Neural cell (in vitro differentiated cells): ENCODE data around the gene DNAJB6. TPM values are rescaled to one million over a fixed set of nuclear protein-coding genes. Genes with fewer than 3 reads are reported as not detected.
"Not testable (repeated sequence)": the region's sequence is repeated elsewhere in the genome, so short reads cannot be mapped to it uniquely, and the experiment has no call there.

Source experiments
- H2AFZ ChIP-seq: fragments of 200-600, 300-800 bp; sonication (generic), shearing (Covaris generic); 2 replicates; pipeline ENCODE4 v1.6.0; 2014; ENCODE audit warnings: low read depth, mild to moderate bottlenecking, antibody characterized with exemption, low read length, moderate library complexity
- H3F3A ChIP-seq: fragments of 200-600 bp; shearing (Covaris generic); 2 replicates; pipeline ENCODE4 v1.6.1; 2016; ENCODE audit warnings: mild to moderate bottlenecking, moderate library complexity, mixed read lengths, antibody characterized with exemption, low read length; ENCODE audit not compliant: insufficient read depth, poor library complexity, severe bottlenecking
- H3K27ac ChIP-seq: fragments of 200-600, 300-800 bp; sonication (generic), shearing (Covaris generic); 2 replicates; pipeline ENCODE4 v1.5.1; 2014; ENCODE audit warnings: mild to moderate bottlenecking, low read length, moderate library complexity
- H3K27me3 ChIP-seq: fragments of 300-800, 200-600 bp; sonication (generic), shearing (Covaris generic); 2 replicates; pipeline ENCODE4 v1.6.0; 2014; ENCODE audit warnings: mild to moderate bottlenecking, low read depth, low read length, moderate library complexity; ENCODE audit not compliant: insufficient read depth
- H3K36me3 ChIP-seq: fragments of 300-800, 200-600 bp; sonication (generic), shearing (Covaris generic); 2 replicates; pipeline ENCODE4 v1.5.1; 2014; ENCODE audit warnings: mild to moderate bottlenecking, antibody characterized with exemption, low read length, moderate library complexity; ENCODE audit not compliant: insufficient read depth
- H3K4me2 ChIP-seq: fragments of 300-800, 200-600 bp; sonication (generic), shearing (Covaris generic); 2 replicates; pipeline ENCODE4 v1.6.0; 2014; ENCODE audit warnings: mild to moderate bottlenecking, low read length
- H3K4me3 ChIP-seq: fragments of 300-800, 200-600 bp; sonication (generic), shearing (Covaris generic); 2 replicates; pipeline ENCODE4 v1.5.1; 2014; ENCODE audit warnings: mild to moderate bottlenecking, low read length, moderate library complexity
- H3K79me2 ChIP-seq: fragments of 200-600 bp; shearing (Covaris generic); replicated peaks from 2 replicates; pipeline ENCODE4 v1.6.0; 2014; ENCODE audit warnings: mild to moderate bottlenecking, low read length, moderate library complexity; ENCODE audit not compliant: insufficient read depth
- H3K9ac ChIP-seq: fragments of 300-800, 200-600 bp; sonication (generic), shearing (Covaris generic); 2 replicates; pipeline ENCODE4 v1.6.1; 2016; ENCODE audit warnings: mild to moderate bottlenecking, low read length, mixed read lengths
- H3K9me2 ChIP-seq: fragments of 200-600 bp; shearing (Covaris generic); 2 replicates; pipeline ENCODE4 v1.6.1; 2016; ENCODE audit warnings: mild to moderate bottlenecking, low read length, mixed read lengths; ENCODE audit not compliant: insufficient read depth
- H3K9me3 ChIP-seq: fragments of 200-600, 300-800 bp; sonication (generic), shearing (Covaris generic); 2 replicates; pipeline ENCODE4 v1.6.1; 2016; ENCODE audit warnings: mild to moderate bottlenecking, mixed run types, low read length, moderate library complexity, mixed read lengths
- H4K20me1 ChIP-seq: fragments of 200-600 bp; shearing (Covaris generic); 2 replicates; pipeline ENCODE4 v1.6.1; 2016; ENCODE audit warnings: mild to moderate bottlenecking, mixed run types; ENCODE audit not compliant: insufficient read depth
- EP300 ChIP-seq: fragments of 450-650 bp; conservative IDR thresholded peaks from 2 replicates; pipeline ENCODE4 v1.6.1; 2014; ENCODE audit warnings: antibody characterized with exemption, mild to moderate bottlenecking, moderate library complexity; ENCODE audit not compliant: poor library complexity, severe bottlenecking
- EZH2 ChIP-seq: fragments of 200-600, 300-800 bp; shearing (Covaris generic), sonication (generic); IDR thresholded peaks from 2 replicates; pipeline ENCODE4 v1.6.1; 2014; ENCODE audit warnings: antibody characterized with exemption, low read length, borderline replicate concordance, mild to moderate bottlenecking; ENCODE audit not compliant: insufficient read depth, poor library complexity, severe bottlenecking
- MXI1 ChIP-seq: fragments of 450-650 bp; conservative IDR thresholded peaks from 2 replicates; pipeline ENCODE4 v1.6.1; 2014; ENCODE audit warnings: antibody characterized with exemption, mild to moderate bottlenecking; ENCODE audit not compliant: poor library complexity, severe bottlenecking
- POLR2AphosphoS5 ChIP-seq: IDR thresholded peaks from 2 replicates; pipeline ENCODE4 v1.6.1; 2012
- RAD21 ChIP-seq: fragments of 450-650 bp; conservative IDR thresholded peaks from 2 replicates; pipeline ENCODE4 v1.6.1; 2014; ENCODE audit warnings: antibody characterized with exemption, mild to moderate bottlenecking, moderate library complexity
- SMC3 ChIP-seq: fragments of 450-650 bp; conservative IDR thresholded peaks from 2 replicates; pipeline ENCODE4 v1.6.1; 2014; ENCODE audit warnings: antibody characterized with exemption, mild to moderate bottlenecking, moderate library complexity; ENCODE audit not compliant: poor library complexity
- TAF1 ChIP-seq: IDR thresholded peaks from 2 replicates; pipeline ENCODE4 v1.6.1; 2012; ENCODE audit warnings: low read depth
- polyA plus RNA-seq: library from polyadenylated mRNA; depleted of rRNA; stranded (reverse); fragments of >200 nt; gene quantifications from 2 replicates; pipeline ENCODE4 v1.2.3, GENCODE V29; 2014
- TF ChIP-seq, protein P1 (sequence below): IDR thresholded peaks from 2 replicates; pipeline ENCODE4 v1.6.1; 2012; ENCODE audit warnings: borderline replicate concordance
- TF ChIP-seq, protein P2 (sequence below): fragments of 450-650 bp; IDR thresholded peaks from 2 replicates; pipeline ENCODE4 v1.5.1; 2014; ENCODE audit warnings: antibody characterized with exemption, mild to moderate bottlenecking, moderate library complexity; ENCODE audit not compliant: poor library complexity, severe bottlenecking

DNAJB6 gene
- polyA plus RNA-seq, 1 donor from 2014 or later = 427 TPM

DNA sequence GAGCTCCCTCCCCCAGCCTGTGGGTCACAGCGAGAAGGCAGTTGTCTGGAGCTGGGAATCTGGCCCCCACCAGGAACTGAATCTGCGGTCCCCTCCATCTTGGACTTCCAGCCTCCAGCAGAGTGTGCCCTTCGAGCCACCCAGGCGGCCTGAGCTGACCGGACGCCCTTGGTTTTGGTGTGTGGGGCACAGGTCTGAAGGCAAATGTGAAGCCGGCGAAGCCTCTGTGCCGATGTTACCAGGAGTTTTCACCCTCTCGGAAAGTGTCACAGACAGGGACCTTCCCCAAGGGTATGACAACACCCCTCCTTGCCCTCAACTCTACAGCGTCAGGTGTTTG lies 109.1 kb downstream of the DNAJB6 start:
- H3K79me2 ChIP-seq = no peaks in the 10 kb centered on the region
- no peak for TF ChIP-seq RAD21
- no peak for TF ChIP-seq SMC3
- no peak for TF ChIP-seq EP300
- TF ChIP-seq POLR2AphosphoS5 = no peak
- TF ChIP-seq, protein P1, sequence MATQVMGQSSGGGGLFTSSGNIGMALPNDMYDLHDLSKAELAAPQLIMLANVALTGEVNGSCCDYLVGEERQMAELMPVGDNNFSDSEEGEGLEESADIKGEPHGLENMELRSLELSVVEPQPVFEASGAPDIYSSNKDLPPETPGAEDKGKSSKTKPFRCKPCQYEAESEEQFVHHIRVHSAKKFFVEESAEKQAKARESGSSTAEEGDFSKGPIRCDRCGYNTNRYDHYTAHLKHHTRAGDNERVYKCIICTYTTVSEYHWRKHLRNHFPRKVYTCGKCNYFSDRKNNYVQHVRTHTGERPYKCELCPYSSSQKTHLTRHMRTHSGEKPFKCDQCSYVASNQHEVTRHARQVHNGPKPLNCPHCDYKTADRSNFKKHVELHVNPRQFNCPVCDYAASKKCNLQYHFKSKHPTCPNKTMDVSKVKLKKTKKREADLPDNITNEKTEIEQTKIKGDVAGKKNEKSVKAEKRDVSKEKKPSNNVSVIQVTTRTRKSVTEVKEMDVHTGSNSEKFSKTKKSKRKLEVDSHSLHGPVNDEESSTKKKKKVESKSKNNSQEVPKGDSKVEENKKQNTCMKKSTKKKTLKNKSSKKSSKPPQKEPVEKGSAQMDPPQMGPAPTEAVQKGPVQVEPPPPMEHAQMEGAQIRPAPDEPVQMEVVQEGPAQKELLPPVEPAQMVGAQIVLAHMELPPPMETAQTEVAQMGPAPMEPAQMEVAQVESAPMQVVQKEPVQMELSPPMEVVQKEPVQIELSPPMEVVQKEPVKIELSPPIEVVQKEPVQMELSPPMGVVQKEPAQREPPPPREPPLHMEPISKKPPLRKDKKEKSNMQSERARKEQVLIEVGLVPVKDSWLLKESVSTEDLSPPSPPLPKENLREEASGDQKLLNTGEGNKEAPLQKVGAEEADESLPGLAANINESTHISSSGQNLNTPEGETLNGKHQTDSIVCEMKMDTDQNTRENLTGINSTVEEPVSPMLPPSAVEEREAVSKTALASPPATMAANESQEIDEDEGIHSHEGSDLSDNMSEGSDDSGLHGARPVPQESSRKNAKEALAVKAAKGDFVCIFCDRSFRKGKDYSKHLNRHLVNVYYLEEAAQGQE = no peak
- no peak for TF ChIP-seq MXI1
- no peak for TF ChIP-seq EZH2
- TF ChIP-seq TAF1 = no peak
- TF ChIP-seq, protein P2, sequence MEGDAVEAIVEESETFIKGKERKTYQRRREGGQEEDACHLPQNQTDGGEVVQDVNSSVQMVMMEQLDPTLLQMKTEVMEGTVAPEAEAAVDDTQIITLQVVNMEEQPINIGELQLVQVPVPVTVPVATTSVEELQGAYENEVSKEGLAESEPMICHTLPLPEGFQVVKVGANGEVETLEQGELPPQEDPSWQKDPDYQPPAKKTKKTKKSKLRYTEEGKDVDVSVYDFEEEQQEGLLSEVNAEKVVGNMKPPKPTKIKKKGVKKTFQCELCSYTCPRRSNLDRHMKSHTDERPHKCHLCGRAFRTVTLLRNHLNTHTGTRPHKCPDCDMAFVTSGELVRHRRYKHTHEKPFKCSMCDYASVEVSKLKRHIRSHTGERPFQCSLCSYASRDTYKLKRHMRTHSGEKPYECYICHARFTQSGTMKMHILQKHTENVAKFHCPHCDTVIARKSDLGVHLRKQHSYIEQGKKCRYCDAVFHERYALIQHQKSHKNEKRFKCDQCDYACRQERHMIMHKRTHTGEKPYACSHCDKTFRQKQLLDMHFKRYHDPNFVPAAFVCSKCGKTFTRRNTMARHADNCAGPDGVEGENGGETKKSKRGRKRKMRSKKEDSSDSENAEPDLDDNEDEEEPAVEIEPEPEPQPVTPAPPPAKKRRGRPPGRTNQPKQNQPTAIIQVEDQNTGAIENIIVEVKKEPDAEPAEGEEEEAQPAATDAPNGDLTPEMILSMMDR = no peak
- peaks cover 4% of the 10 kb centered on the region for H3K9me3 ChIP-seq
- no peak overlapping the region for H3K27ac ChIP-seq
- no peak overlapping the region for H3K4me2 ChIP-seq
- H4K20me1 ChIP-seq = no peaks in the 10 kb centered on the region
- no peaks in the 10 kb centered on the region for H3K9me2 ChIP-seq
- H3K36me3 ChIP-seq = no peaks in the 10 kb centered on the region
- no peak overlapping the region for H3K4me3 ChIP-seq
- no peak overlapping the region for H2AFZ ChIP-seq
- no peaks in the 10 kb centered on the region for H3F3A ChIP-seq
- no peak overlapping the region for H3K9ac ChIP-seq
- no peaks in the 10 kb centered on the region for H3K27me3 ChIP-seq

DNA sequence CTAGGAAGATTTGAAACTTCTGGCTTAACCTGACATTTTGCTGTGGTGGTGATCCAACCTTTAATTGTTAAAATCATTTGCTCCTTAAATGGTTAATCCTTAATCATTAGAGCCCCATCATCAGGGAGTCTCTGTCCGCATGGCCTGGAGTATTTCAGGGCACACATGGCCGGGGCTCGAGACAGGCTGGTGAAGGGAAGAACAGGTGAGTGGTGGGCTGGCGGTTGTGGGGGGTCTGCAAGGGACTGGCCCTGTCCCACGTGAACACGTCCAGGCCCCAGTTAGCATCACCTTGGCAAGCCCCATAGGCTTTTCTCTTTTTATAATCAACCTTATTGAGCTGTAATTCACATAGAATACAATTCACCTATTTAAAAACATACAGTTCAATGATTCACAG lies 109.5 kb downstream of the DNAJB6 start:
- TF ChIP-seq, protein P1 = no peak
- no peak for TF ChIP-seq POLR2AphosphoS5
- no peak for TF ChIP-seq EP300
- no peak for TF ChIP-seq SMC3
- TF ChIP-seq RAD21 = no peak
- TF ChIP-seq EZH2 = no peak
- TF ChIP-seq, protein P2 = no peak
- no peak for TF ChIP-seq MXI1
- TF ChIP-seq TAF1 = no peak
- no peaks in the 10 kb centered on the region for H3F3A ChIP-seq
- H3K27me3 ChIP-seq = no peaks in the 10 kb centered on the region
- H2AFZ ChIP-seq = no peak overlapping the region
- no peaks in the 10 kb centered on the region for H3K79me2 ChIP-seq
- H3K9me3 ChIP-seq = peaks cover 4% of the 10 kb centered on the region
- H3K9ac ChIP-seq = no peak overlapping the region
- H3K36me3 ChIP-seq = no peaks in the 10 kb centered on the region
- no peaks in the 10 kb centered on the region for H3K9me2 ChIP-seq
- no peak overlapping the region for H3K4me3 ChIP-seq
- no peak overlapping the region for H3K4me2 ChIP-seq
- no peaks in the 10 kb centered on the region for H4K20me1 ChIP-seq
- no peak overlapping the region for H3K27ac ChIP-seq

DNA sequence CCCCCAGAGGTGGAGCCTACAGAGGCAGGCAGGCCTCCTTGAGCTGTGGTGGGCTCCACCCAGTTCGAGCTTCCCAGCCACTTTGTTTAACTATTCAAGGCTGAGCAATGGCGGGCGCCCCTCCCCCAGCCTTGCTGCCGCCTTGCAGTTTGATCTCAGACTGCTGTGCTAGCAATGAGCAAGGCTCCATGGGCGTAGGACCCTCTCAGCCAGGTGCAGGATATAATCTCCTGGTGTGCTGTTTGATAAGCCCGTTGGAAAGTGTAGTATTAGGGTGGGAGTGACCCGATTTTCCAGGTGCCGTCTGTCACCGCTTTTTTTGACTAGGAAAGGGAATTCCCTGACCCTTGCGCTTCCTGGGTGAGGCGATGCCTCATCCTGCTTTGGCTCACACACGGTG lies 117.2 kb downstream of the DNAJB6 start:
- not testable (repeated sequence) for H3K27me3 ChIP-seq, H2AFZ ChIP-seq, H3K79me2 ChIP-seq, H3K27ac ChIP-seq, H3K4me2 ChIP-seq, H4K20me1 ChIP-seq, H3K36me3 ChIP-seq, H3K9me3 ChIP-seq, H3K9me2 ChIP-seq, H3F3A ChIP-seq, H3K4me3 ChIP-seq, H3K9ac ChIP-seq
